Endometrial microvascular endothelial cells (primary cell): ENCODE data around the gene RRAGD. TPM values are rescaled to one million over a fixed set of nuclear protein-coding genes. Genes with fewer than 3 reads are reported as not detected.
"Not testable (repeated sequence)": the region's sequence is repeated elsewhere in the genome, so short reads cannot be mapped to it uniquely, and the experiment has no call there.

Source experiments
- in situ Hi-C: cut with HindIII; loops from 2 replicates; pipeline ENCODE4 v1.10.0; 2017; ENCODE audit warnings: low sequenced_read_pairs, low pct_unique_long_range_greater_than_20kb; ENCODE audit errors: inconsistent ontology term
- total RNA-seq: library from RNA; depleted of rRNA; stranded (reverse); fragments of >200 nt; gene quantifications from one replicate; pipeline ENCODE4 v1.2.3, GENCODE V29; 2015; ENCODE audit errors: inconsistent ontology term

The RRAGD gene
- total RNA-seq, 1 donor from 2014 or later: not detected

- in situ Hi-C loops: no loop called here
Observed at GRCh38 chr6:89414215-89414614, 2.1 kb upstream of the RRAGD start.

GRCh38 chr6:89413006-89413400 is 930 bp upstream of the RRAGD start:
- in situ Hi-C loops: no loop called here

- in situ Hi-C loops: no loop called here
Observed at GRCh38 chr6:89411145-89412070, 665 bp downstream of the RRAGD start.

- in situ Hi-C loops: no loop called here
Observed at GRCh38 chr6:89410788-89411144, 1.3 kb downstream of the RRAGD start.

- in situ Hi-C loops: no loop called here
Observed at GRCh38 chr6:89410231-89410761, 1.8 kb downstream of the RRAGD start.

- in situ Hi-C loops: no loop called here
Observed at GRCh38 chr6:89409461-89410035, 2.5 kb downstream of the RRAGD start.

GRCh38 chr6:89406141-89406540 is 5.9 kb downstream of the RRAGD start:
- in situ Hi-C loops: no loop called here

DNA sequence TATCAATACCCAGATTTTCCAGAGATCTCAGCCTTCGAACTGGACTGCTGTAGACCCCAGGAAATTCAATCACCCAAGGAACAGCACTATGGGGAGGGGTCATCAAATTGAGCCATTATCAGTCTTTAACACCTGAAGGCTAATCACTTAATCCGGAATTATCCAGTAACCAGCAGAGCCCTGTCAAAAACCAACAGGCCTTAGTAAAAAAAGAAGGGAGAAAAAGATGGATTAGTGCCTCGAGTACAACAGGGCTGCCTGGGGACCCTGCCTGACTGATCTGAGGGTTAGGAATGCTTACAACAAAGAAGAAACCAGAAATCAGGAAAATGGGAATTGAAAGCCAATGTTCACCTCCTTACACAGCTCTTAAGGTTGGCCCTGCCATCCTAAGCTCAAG is 7.6 kb downstream of the RRAGD start:
- in situ Hi-C loops: no loop called here

GRCh38 chr6:89402776-89403175 is 9.3 kb downstream of the RRAGD start:
- in situ Hi-C loops: no loop called here

DNA sequence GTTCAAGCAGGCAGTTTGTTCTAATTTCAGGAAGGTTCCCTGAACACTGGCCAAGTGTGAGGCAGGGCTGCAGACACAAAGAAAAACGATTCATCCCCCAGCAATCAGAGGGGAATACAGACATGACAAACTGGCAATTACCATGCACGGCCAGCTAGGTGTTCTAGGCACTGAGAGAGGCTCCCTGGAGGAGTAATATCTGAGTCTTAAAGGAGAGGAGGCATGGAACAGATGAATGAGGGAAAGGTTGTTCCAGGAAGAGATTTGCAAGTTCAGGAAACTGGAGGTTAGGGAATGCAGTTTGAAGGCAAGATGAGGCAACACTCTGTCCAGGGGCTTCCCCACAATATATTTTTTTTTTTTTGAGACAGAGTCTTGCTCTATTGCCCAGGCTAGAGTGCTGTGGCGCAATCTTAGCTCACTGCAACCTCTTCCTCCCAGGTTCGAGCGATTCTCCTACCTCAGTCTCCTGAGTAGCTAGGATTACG is 11.1 kb downstream of the RRAGD start:
- in situ Hi-C loops: no loop called here

- in situ Hi-C loops: no loop called here
Observed at GRCh38 chr6:89400050-89400449, 12.0 kb downstream of the RRAGD start.

- in situ Hi-C loops: no loop called here
Observed at GRCh38 chr6:89398762-89399525, 13.1 kb downstream of the RRAGD start.

DNA sequence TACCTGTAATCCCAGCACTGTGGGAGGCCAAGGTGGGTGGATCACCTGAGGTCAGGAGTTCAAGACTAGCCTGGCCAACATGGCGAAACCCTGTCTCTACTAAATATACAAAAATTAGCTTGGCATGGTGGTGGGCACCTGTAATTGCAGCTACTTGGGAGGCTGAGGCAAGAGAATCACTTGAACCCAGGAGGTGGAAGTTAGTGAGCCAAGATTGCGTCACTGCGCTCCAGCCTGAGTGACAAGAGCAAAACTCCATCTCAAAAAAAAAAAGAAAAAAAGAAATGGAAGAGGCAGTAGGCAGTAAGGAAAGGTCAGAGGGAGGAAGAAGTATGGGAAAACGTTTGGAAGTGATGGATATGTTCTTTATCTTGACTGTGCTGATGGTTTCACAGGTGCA is 14.2 kb downstream of the RRAGD start:
- in situ Hi-C loops: not testable (repeated sequence)

DNA sequence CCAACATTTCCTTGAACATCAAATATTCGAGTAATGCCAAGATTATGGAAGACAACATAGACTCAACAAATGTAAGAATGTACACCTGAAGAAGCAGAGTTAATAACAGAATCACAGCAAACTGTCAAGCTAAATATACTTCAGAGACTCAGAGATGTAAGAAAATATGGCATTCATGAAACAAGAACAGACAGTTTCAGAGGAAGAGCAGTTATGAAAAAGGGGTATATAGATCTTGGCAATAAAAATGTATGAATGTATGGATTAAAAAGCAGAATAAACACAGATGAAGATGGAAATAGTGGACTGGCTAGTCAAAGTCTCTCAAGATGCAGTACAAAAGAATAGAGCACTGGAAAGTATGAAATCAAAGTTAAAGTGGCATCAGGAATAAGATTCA is 18.4 kb downstream of the RRAGD start:
- in situ Hi-C loops: no loop called here

- in situ Hi-C loops: no loop called here
Observed at GRCh38 chr6:89392823-89393222, 19.2 kb downstream of the RRAGD start.

DNA sequence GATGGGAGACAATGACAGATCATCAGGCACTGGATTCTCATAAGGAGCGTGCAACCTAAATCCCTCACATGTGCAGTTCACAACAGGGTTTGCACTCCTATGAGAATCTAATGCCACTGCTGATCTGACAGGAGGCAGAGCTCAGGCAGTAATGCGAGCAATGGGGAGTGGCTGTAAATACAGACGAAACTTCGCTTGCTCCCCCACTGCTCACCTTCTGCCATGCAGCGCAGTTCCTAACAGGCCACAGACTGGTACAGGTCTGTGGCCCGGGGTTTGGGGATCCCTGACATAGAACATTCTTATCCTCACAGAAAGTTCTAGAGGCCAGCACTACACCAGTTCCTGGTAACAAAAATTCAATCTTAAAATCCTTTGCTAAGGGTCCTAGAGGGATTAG is 23.2 kb downstream of the RRAGD start:
- in situ Hi-C loops: no loop called here

DNA sequence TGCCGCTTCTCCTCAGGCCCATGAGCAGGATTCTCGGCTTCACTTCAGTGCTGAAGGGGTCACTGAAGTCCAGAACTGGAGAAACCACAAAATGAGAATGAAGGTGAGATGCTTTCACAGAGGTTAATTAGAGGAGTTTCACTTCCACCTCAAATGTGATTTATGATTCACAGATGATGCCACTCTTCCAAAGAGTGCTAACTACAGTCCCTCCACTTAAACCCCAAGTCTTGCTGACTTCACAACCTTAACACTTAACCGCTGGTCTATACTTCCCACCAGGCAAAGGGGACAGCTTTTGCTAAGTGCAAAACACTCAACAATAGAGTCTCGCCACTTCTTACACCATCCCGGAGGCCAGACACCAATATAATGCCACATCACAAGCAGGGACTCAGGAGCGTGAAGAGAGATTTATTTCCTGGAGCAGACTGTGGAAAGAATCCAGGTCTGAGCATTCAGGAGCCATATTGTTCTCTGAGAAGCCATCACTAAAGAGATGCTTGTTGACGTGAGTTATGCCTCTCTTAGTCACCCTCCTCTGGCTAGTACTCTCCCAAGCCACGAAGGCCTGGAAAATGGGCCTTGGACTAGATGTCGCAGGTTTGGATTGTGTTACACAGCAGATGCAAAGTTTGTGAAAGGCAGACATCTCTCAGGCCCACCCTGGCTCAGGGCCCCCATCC is 24.4 kb downstream of the RRAGD start:
- in situ Hi-C loops: no loop called here

- in situ Hi-C loops: no loop called here
Observed at GRCh38 chr6:89386917-89387491, 25.1 kb downstream of the RRAGD start.

GRCh38 chr6:89385846-89386245 is 26.2 kb downstream of the RRAGD start:
- in situ Hi-C loops: no loop called here
